WERI-Rb-1 (cell line): Measurements from ENCODE around the gene PARVB.

Experiments
- DNase-seq: peaks from one replicate; pipeline ENCODE4 v3.0.0-alpha.2; 2020
- H3K27ac ChIP-seq: fragments of 250-450 bp; sonication (Bioruptor Pico); 2 replicates; pipeline ENCODE4 v1.5.1; 2020; ENCODE audit warnings: mild to moderate bottlenecking, moderate library complexity
- H3K27me3 ChIP-seq: fragments of 250-450 bp; sonication (Bioruptor Pico); 2 replicates; pipeline ENCODE4 v1.5.1; 2021; ENCODE audit warnings: mild to moderate bottlenecking, low read depth, moderate library complexity; ENCODE audit not compliant: insufficient read depth, severe bottlenecking
- H3K36me3 ChIP-seq: fragments of 250-450 bp; sonication (Bioruptor Pico); 2 replicates; pipeline ENCODE4 v1.5.1; 2020; ENCODE audit warnings: mild to moderate bottlenecking, moderate library complexity
- H3K4me3 ChIP-seq: 2 replicates; pipeline ENCODE4 v1.5.1; 2011; ENCODE audit warnings: low read depth, mild to moderate bottlenecking, control low read depth, low read length
- H3K9me3 ChIP-seq: fragments of 250-450 bp; sonication (Bioruptor Pico); 2 replicates; pipeline ENCODE4 v1.5.1; 2021; ENCODE audit warnings: mild to moderate bottlenecking, moderate library complexity; ENCODE audit not compliant: severe bottlenecking
- CTCF ChIP-seq: IDR thresholded peaks from 2 replicates; pipeline ENCODE4 v1.5.1; 2011; ENCODE audit warnings: low read depth, mild to moderate bottlenecking, control low read depth, inconsistent platforms, low read length

The PARVB gene

GRCh38 chr22:44112191-44112590 lies 88.1 kb downstream of the PARVB start:
- no peak for DNase-seq
- no peak overlapping the region for H3K27ac ChIP-seq
- no peak overlapping the region for H3K4me3 ChIP-seq
- no peaks in the 10 kb centered on the region for H3K36me3 ChIP-seq
- no peaks in the 10 kb centered on the region for H3K27me3 ChIP-seq
- TF ChIP-seq CTCF, result no peak
- no peaks in the 10 kb centered on the region for H3K9me3 ChIP-seq

GRCh38 chr22:44116331-44116730 lies 92.2 kb downstream of the PARVB start:
- H3K27ac ChIP-seq, result no peak overlapping the region
- no peaks in the 10 kb centered on the region for H3K27me3 ChIP-seq
- H3K36me3 ChIP-seq, result no peaks in the 10 kb centered on the region
- DNase-seq, result no peak
- no peak overlapping the region for H3K4me3 ChIP-seq
- TF ChIP-seq CTCF, result no peak
- no peaks in the 10 kb centered on the region for H3K9me3 ChIP-seq

GRCh38 chr22:44116755-44117684 lies 92.9 kb downstream of the PARVB start:
- no peaks in the 10 kb centered on the region for H3K27me3 ChIP-seq
- no peak overlapping the region for H3K4me3 ChIP-seq
- H3K27ac ChIP-seq, result no peak overlapping the region
- peaks cover 3% of the 10 kb centered on the region for H3K9me3 ChIP-seq
- no peaks in the 10 kb centered on the region for H3K36me3 ChIP-seq
- no peak for TF ChIP-seq CTCF
- no peak for DNase-seq

GRCh38 chr22:44117746-44118145 lies 93.6 kb downstream of the PARVB start:
- Histone ChIP-seq H3K27ac (no peak overlapping the region), H3K27me3 (no peaks in the 10 kb centered on the region), H3K9me3 (peaks cover 3% of the 10 kb centered on the region), H3K4me3 (no peak overlapping the region), H3K36me3 (no peaks in the 10 kb centered on the region)
- DNase-seq, result no peak
- no peak for TF ChIP-seq CTCF

GRCh38 chr22:44118645-44119315 lies 94.7 kb downstream of the PARVB start:
- Histone ChIP-seq H3K36me3 (no peaks in the 10 kb centered on the region), H3K4me3 (no peak overlapping the region), H3K27ac (peak overlapping the region; percentile 30; the same call in 1 of the 2 replicates), H3K9me3 (peaks cover 3% of the 10 kb centered on the region), H3K27me3 (no peaks in the 10 kb centered on the region)
- DNase-seq, result peak; percentile 73
- peak; percentile 9; the same call in 1 of the 2 replicates for TF ChIP-seq CTCF
